Stimulated activated CD4-positive, alpha-beta T cell treated with anti-CD3 and anti-CD28 coated beads, TNF-alpha, amount 100 ng/mL, for 48 hours (primary cell): ENCODE results near the gene PIK3R6.
"Not testable (repeated sequence)": the region's sequence is repeated elsewhere in the genome, so short reads cannot be mapped to it uniquely, and the experiment has no call there.

ENCODE experiments used
- DNase-seq, 3 donors: peaks; one replicate each; pipeline ENCODE4 v3.0.0-alpha.2; 2020; ENCODE audit warnings: low read depth in 3 of 3

Gene PIK3R6

GRCh38 chr17:8873801-8874715 lies 6.6 kb upstream of the PIK3R6 start:
- no peak for DNase-seq

- DNase-seq = no peak
Measured at GRCh38 chr17:8872705-8873435, 5.4 kb upstream of the PIK3R6 start.

GRCh38 chr17:8872036-8872704 lies 4.7 kb upstream of the PIK3R6 start:
- DNase-seq = no peak

- no peak for DNase-seq
Measured at GRCh38 chr17:8871081-8871581, 3.7 kb upstream of the PIK3R6 start.

GRCh38 chr17:8870406-8871040 lies 3.0 kb upstream of the PIK3R6 start:
- DNase-seq = no peak

GRCh38 chr17:8869114-8869815 lies 1.8 kb upstream of the PIK3R6 start:
- DNase-seq = no peak

GRCh38 chr17:8868529-8868951 lies 1.1 kb upstream of the PIK3R6 start:
- no peak for DNase-seq

- no peak for DNase-seq
Measured at GRCh38 chr17:8868092-8868491, 618 bp upstream of the PIK3R6 start.

- DNase-seq = no peak
Measured at GRCh38 chr17:8865811-8866210, 1.7 kb downstream of the PIK3R6 start.

- DNase-seq = no peak
Measured at GRCh38 chr17:8865385-8865784, 2.1 kb downstream of the PIK3R6 start.

- no peak for DNase-seq
Measured at GRCh38 chr17:8862213-8863056, 5.0 kb downstream of the PIK3R6 start.

GRCh38 chr17:8861495-8862181 lies 5.8 kb downstream of the PIK3R6 start:
- no peak for DNase-seq

- DNase-seq = no peak
Measured at GRCh38 chr17:8859804-8860430, 7.6 kb downstream of the PIK3R6 start.

GRCh38 chr17:8859027-8859803 lies 8.3 kb downstream of the PIK3R6 start:
- DNase-seq = no peak

GRCh38 chr17:8857919-8858318 lies 9.6 kb downstream of the PIK3R6 start:
- DNase-seq = peak in 2 of 3 donors; percentile 23 to 43

GRCh38 chr17:8856869-8857575 lies 10.5 kb downstream of the PIK3R6 start:
- no peak for DNase-seq

GRCh38 chr17:8856205-8856603 lies 11.3 kb downstream of the PIK3R6 start:
- not testable (repeated sequence) for DNase-seq
